HepG2 (cell line): ENCODE measurements around the gene BBS4. TPM values are rescaled to one million over a fixed set of nuclear protein-coding genes. Genes with fewer than 3 reads are reported as not detected.
A peak's percentile ranks its signal among the peaks of the same experiment; 100 is the strongest.
"Not testable (repeated sequence)": the region's sequence is repeated elsewhere in the genome, so short reads cannot be mapped to it uniquely, and the experiment has no call there.

Experiments
- ATAC-seq: fragments of 200-7000 bp; cut with Tn5 transposase; 3 replicates; pipeline ENCODE4 v1.9.1; 2020; ENCODE audit warnings: mild to moderate bottlenecking, moderate library complexity
- BruUV-seq: library from RNA; stranded (reverse); fragments of 400-500 nt; replicated peaks from 2 replicates; lab custom pipeline; 2021; lab: Mats Ljungman, UMichigan
- CTCF ChIA-PET: fragments of 300-600 bp; formaldehyde crosslinking; extraction: SDS; loops from one replicate; lab custom pipeline; 2021; ENCODE audit warnings: low total read pairs, inconsistent platforms, low intra/inter-chr PET ratio; lab: Yijun Ruan, JAX
- POLR2A ChIA-PET: fragments of 350-600 bp; sonication (Branson Sonifier 250); formaldehyde crosslinking; loops from one replicate; lab custom pipeline; 2020; ENCODE audit warnings: antibody characterized with exemption, inconsistent platforms; lab: Yijun Ruan, JAX
- DNase-seq: peaks from one replicate; pipeline ENCODE4 v3.0.0-alpha.2; 2015; ENCODE audit warnings: low spot score
- FAIRE-seq: peaks from 3 replicates; lab custom pipeline; 2011; peaks lifted over from hg19 to GRCh38; lab: Jason Lieb, UNC
- H2AFZ ChIP-seq: one replicate; pipeline ENCODE4 v1.6.1; 2011; ENCODE audit warnings: low read length, inconsistent platforms
- H3K27ac ChIP-seq: fragments of 300-600 bp; 3 replicates; pipeline ENCODE4 v1.8.0; 2011; ENCODE audit warnings: mixed run types, mild to moderate bottlenecking, mixed read lengths, low read length, inconsistent platforms; ENCODE audit not compliant: insufficient read depth; ENCODE audit errors: extremely low read length
- H3K27me3 ChIP-seq, 2 experiments: fragments of 200-600 bp in 1 of 2; 2 replicates in 1 of 2; 3 replicates in 1 of 2; pipeline versions ENCODE4 v1.6.0 to v1.8.0; 2011; ENCODE audit warnings: low read length in 2 of 2, mild to moderate bottlenecking in 2 of 2, moderate library complexity in 2 of 2, inconsistent platforms in 1 of 2; ENCODE audit not compliant: insufficient read depth in 2 of 2, control insufficient read depth in 1 of 2
- H3K36me3 ChIP-seq, 2 experiments: fragments of 200-600 bp in 1 of 2; replicated peaks in 1 of 2; 2 replicates in 1 of 2; 3 replicates in 1 of 2; pipeline versions ENCODE4 v1.5.1 to v1.8.0; 2011; ENCODE audit warnings: low read length in 2 of 2, inconsistent platforms in 1 of 2; ENCODE audit not compliant: insufficient read depth in 2 of 2, control insufficient read depth in 1 of 2
- H3K4me1 ChIP-seq: 2 replicates; pipeline ENCODE4 v1.5.1; 2012; ENCODE audit warnings: low read length, inconsistent platforms; ENCODE audit not compliant: insufficient read depth
- H3K4me2 ChIP-seq: 2 replicates; pipeline ENCODE4 v1.6.0; 2011; ENCODE audit warnings: low read depth, low read length, inconsistent platforms
- H3K4me3 ChIP-seq, 3 experiments: fragments of 200-600 bp in 1 of 3; sonication (generic), shearing (Covaris generic) in 1 of 3; replicated peaks in 1 of 3; 2 replicates each; pipeline ENCODE4 v1.5.1; 2011 to 2016; ENCODE audit warnings: low read length in 3 of 3, inconsistent platforms in 2 of 3, low read depth in 2 of 3, mild to moderate bottlenecking in 2 of 3, control low read depth in 1 of 3, mixed read lengths in 1 of 3; ENCODE audit not compliant: insufficient read depth in 1 of 3
- H3K79me2 ChIP-seq: one replicate; pipeline ENCODE4 v1.6.1; 2011; ENCODE audit warnings: low read length, inconsistent platforms; ENCODE audit not compliant: insufficient read depth
- H3K9ac ChIP-seq: 2 replicates; pipeline ENCODE4 v1.6.0; 2011; ENCODE audit warnings: mild to moderate bottlenecking, low read depth, low read length, inconsistent platforms; ENCODE audit not compliant: insufficient read depth
- H3K9me3 ChIP-seq: 2 replicates; pipeline ENCODE4 v1.5.1; 2012; ENCODE audit warnings: mild to moderate bottlenecking, low read length
- H4K20me1 ChIP-seq: 2 replicates; pipeline ENCODE4 v1.6.0; 2011; ENCODE audit warnings: inconsistent platforms, mild to moderate bottlenecking, low read length, moderate library complexity; ENCODE audit not compliant: insufficient read depth
- AGO1 ChIP-seq: fragments of 200-400 bp; formaldehyde crosslinking; IDR thresholded peaks from 2 replicates; pipeline ENCODE4 v1.6.1; 2017; ENCODE audit warnings: mild to moderate bottlenecking, low read depth, low read length, moderate library complexity; ENCODE audit not compliant: poor library complexity, severe bottlenecking
- CHD2 ChIP-seq: IDR thresholded peaks from 2 replicates; pipeline ENCODE4 v1.6.1; 2011; ENCODE audit warnings: low read depth, low read length, improper control_type of control experiment
- FOXA1 ChIP-seq, 2 experiments: fragments of 450-650 bp in 1 of 2; sonication (generic) in 1 of 2; formaldehyde crosslinking in 1 of 2; IDR thresholded peaks; 2 replicates each; pipeline versions ENCODE4 v1.4.0 to v1.6.1; 2016 to 2020; ENCODE audit warnings: missing genetic modification reagents in 1 of 2
- FOXP1 ChIP-seq, 2 experiments: fragments of 450-650 bp in 1 of 2; IDR thresholded peaks; 2 replicates each; pipeline ENCODE4 v1.6.1; 2017 to 2018; ENCODE audit warnings: antibody characterized with exemption in 1 of 2
- GABPA ChIP-seq, 2 experiments: IDR thresholded peaks; 2 replicates each; pipeline ENCODE4 v1.6.1; 2011 to 2016; ENCODE audit warnings: low read depth in 2 of 2, low read length in 1 of 2, missing biosample characterization in 1 of 2, missing genetic modification characterization in 1 of 2
- GLI4 ChIP-seq: sonication (generic); formaldehyde crosslinking; IDR thresholded peaks from 2 replicates; pipeline ENCODE4 v1.5.1; 2020; ENCODE audit warnings: missing genetic modification reagents, mild to moderate bottlenecking, moderate library complexity, borderline replicate concordance
- HNRNPK ChIP-seq: fragments of 200-400 bp; formaldehyde crosslinking; IDR thresholded peaks from 2 replicates; pipeline ENCODE4 v1.6.1; 2018; ENCODE audit warnings: low read length, low read depth, moderate library complexity, mild to moderate bottlenecking; ENCODE audit not compliant: poor library complexity, severe bottlenecking
- MBNL3 ChIP-seq: fragments of 250-450 bp; sonication (Bioruptor Pico); conservative IDR thresholded peaks from 2 replicates; pipeline ENCODE4 v1.8.0; 2022; ENCODE audit warnings: mild to moderate bottlenecking, inconsistent platforms
- MIXL1 ChIP-seq: IDR thresholded peaks from 2 replicates; pipeline ENCODE4 v1.6.1; 2016
- RBFOX2 ChIP-seq: fragments of 200-400 bp; formaldehyde crosslinking; IDR thresholded peaks from 2 replicates; pipeline ENCODE4 v1.6.1; 2017; ENCODE audit warnings: low read depth, mild to moderate bottlenecking, low read length
- SAFB2 ChIP-seq: sonication (generic); formaldehyde crosslinking; IDR thresholded peaks from 2 replicates; pipeline ENCODE4 v1.5.1; 2020; ENCODE audit warnings: missing genetic modification reagents, low read depth, mild to moderate bottlenecking, borderline replicate concordance
- SRF ChIP-seq: IDR thresholded peaks from 2 replicates; pipeline ENCODE4 v1.6.1; 2011; ENCODE audit warnings: mild to moderate bottlenecking, low read depth, low read length, moderate library complexity
- ZNF430 ChIP-seq: sonication (generic); formaldehyde crosslinking; IDR thresholded peaks from 2 replicates; pipeline ENCODE4 v1.9.0; 2021; ENCODE audit warnings: mild to moderate bottlenecking, missing genetic modification reagents
- ZNF432 ChIP-seq: sonication (generic); formaldehyde crosslinking; IDR thresholded peaks from 2 replicates; pipeline ENCODE4 v1.5.0; 2020; ENCODE audit warnings: missing genetic modification reagents, mild to moderate bottlenecking, borderline replicate concordance
- ZNF44 ChIP-seq: sonication (generic); formaldehyde crosslinking; IDR thresholded peaks from 2 replicates; pipeline ENCODE4 v1.5.1; 2020; ENCODE audit warnings: mild to moderate bottlenecking, missing genetic modification reagents
- ZNF7 ChIP-seq: IDR thresholded peaks from 2 replicates; pipeline ENCODE4 v1.6.1; 2016; ENCODE audit warnings: missing biosample characterization, missing genetic modification reagents
- ZNF775 ChIP-seq: sonication (generic); formaldehyde crosslinking; IDR thresholded peaks from 2 replicates; pipeline ENCODE4 v1.4.0; 2020; ENCODE audit warnings: missing genetic modification reagents, mild to moderate bottlenecking, moderate library complexity, borderline replicate concordance
- WGBS: methylation state at CpG from one replicate; pipeline ENCODE4 v1.1.6; 2017; ENCODE audit warnings: low lambda C conversion rate; 5-methylcytosine and 5-hydroxymethylcytosine counted together
- in situ Hi-C: cut with HindIII; loops from 2 replicates; pipeline ENCODE4 v1.10.0; 2017; ENCODE audit warnings: low pct_unique_long_range_greater_than_20kb; ENCODE audit not compliant: extremely low pct_ligation_motif_present
- intact Hi-C: fragments of 100-400 bp; cut with micrococcal nuclease; formaldehyde crosslinking; loops from one replicate; pipeline ENCODE4 v1.10.0; 2022; ENCODE audit not compliant: unreplicated experiment
- polyA plus RNA-seq, 8 experiments: library from polyadenylated mRNA; depleted of rRNA in 3 of 8; stranded (reverse) in 7 of 8; unstranded in 1 of 8; fragments of >200 nt; fragmentation: Illumina TruSeq in 4 of 8; extraction: Trizol in 4 of 8; gene quantifications; 2 replicates each; pipeline versions ENCODE4 v1.2.1 to v1.2.3, GENCODE V29; 2011 to 2016; ENCODE audit warnings: low read depth in 4 of 8, missing spikeins in 1 of 8, mixed read lengths in 1 of 8; ENCODE audit not compliant: insufficient read depth in 1 of 8
- total RNA-seq, 5 experiments: library from RNA; depleted of rRNA; stranded (reverse); fragments of >200 nt; fragmentation: Illumina TruSeq; extraction: Trizol; gene quantifications; 2 replicates each; pipeline ENCODE4 v1.2.3, GENCODE V29; 2016; ENCODE audit warnings: low read depth in 1 of 5
- TF ChIP-seq, protein P1 (sequence below): sonication (generic); formaldehyde crosslinking; IDR thresholded peaks from 2 replicates; pipeline ENCODE4 v1.5.0; 2020; ENCODE audit warnings: missing genetic modification reagents

Gene BBS4
- total and polyA plus RNA-seq, 2 of the 13 experiments (the other 11 are each of a cell fraction or from before 2014, with no cell fraction given) = 16.0 to 21.3 TPM

- H2AFZ ChIP-seq, H3K4me3 ChIP-seq, FAIRE-seq, H3K27ac ChIP-seq, H3K27me3 ChIP-seq, CTCF ChIA-PET, ATAC-seq, H4K20me1 ChIP-seq, H3K4me2 ChIP-seq, in situ Hi-C loops, H3K36me3 ChIP-seq, H3K9me3 ChIP-seq, BruUV-seq, POLR2A ChIA-PET, H3K9ac ChIP-seq, H3K79me2 ChIP-seq, intact Hi-C loops, DNase-seq: not testable (repeated sequence)
- TF ChIP-seq HNRNPK = peak; percentile 72
- H3K4me1 ChIP-seq = peaks cover 19% of the 10 kb centered on the region
- WGBS = 97% methylated on average over 6 of the region's 6 CpGs
Observed at GRCh38 chr15:72725851-72726250, 39.8 kb downstream of the BBS4 start.

- intact Hi-C loops = no loop called here
- POLR2A ChIA-PET = no interaction called here
- TF ChIP-seq FOXA1 (IDR thresholded peaks at IDR 0.05) = no peak
- peak; percentile 58 for TF ChIP-seq FOXA1 (CRISPR knock-in tag; IDR thresholded peaks at IDR 0.05)
- TF ChIP-seq GLI4 = no peak
- TF ChIP-seq CHD2 = no peak
- TF ChIP-seq SAFB2 (CRISPR knock-in tag) = no peak
- peak; percentile 66; the same call in 1 of the 2 replicates for TF ChIP-seq ZNF7 (CRISPR knock-in tag)
- TF ChIP-seq, protein P1, sequence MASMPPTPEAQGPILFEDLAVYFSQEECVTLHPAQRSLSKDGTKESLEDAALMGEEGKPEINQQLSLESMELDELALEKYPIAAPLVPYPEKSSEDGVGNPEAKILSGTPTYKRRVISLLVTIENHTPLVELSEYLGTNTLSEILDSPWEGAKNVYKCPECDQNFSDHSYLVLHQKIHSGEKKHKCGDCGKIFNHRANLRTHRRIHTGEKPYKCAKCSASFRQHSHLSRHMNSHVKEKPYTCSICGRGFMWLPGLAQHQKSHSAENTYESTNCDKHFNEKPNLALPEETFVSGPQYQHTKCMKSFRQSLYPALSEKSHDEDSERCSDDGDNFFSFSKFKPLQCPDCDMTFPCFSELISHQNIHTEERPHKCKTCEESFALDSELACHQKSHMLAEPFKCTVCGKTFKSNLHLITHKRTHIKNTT (CRISPR knock-in tag) = no peak
- TF ChIP-seq ZNF430 (CRISPR knock-in tag) = no peak
- no peak for TF ChIP-seq SRF
- no peak for TF ChIP-seq ZNF432 (CRISPR knock-in tag)
- no peak for TF ChIP-seq RBFOX2
- TF ChIP-seq ZNF44 (CRISPR knock-in tag) = no peak
- no peak for TF ChIP-seq AGO1
- TF ChIP-seq MBNL3 (CRISPR knock-in tag) = no peak
- no peak for TF ChIP-seq MIXL1 (CRISPR knock-in tag)
- TF ChIP-seq GABPA (IDR thresholded peaks at IDR 0.05; ENCODE audit: low read depth, low read length) = no peak
- no peak for TF ChIP-seq GABPA (CRISPR knock-in tag; IDR thresholded peaks at IDR 0.05; ENCODE audit: low read depth)
- TF ChIP-seq FOXP1 (IDR thresholded peaks at IDR 0.05) = peak; percentile 23; the same call in 1 of the 2 replicates
- peak; percentile 41 for TF ChIP-seq FOXP1 (CRISPR knock-in tag; IDR thresholded peaks at IDR 0.05)
- TF ChIP-seq ZNF775 (CRISPR knock-in tag) = no peak
Observed at GRCh38 chr15:72727154-72727553, 41.1 kb downstream of the BBS4 start.

More at GRCh38 chr15:72727154-72727553, 41.1 kb downstream of the BBS4 start:
- Histone ChIP-seq H3K36me3 (peaks cover 2 to 10% of the 10 kb centered on the region in 2 experiments; a peak in 4 of 5 replicates), H3K4me3 (no peak overlapping the region), H3K27me3 (no peaks in the 10 kb centered on the region), H4K20me1 (no peaks in the 10 kb centered on the region), H3K9ac (no peak overlapping the region), H3K9me3 (no peaks in the 10 kb centered on the region), H3K4me1 (peaks cover 19% of the 10 kb centered on the region), H3K4me2 (no peak overlapping the region), H3K27ac (peak overlapping the region; percentile 47), H3K79me2 (no peaks in the 10 kb centered on the region), H2AFZ (no peak overlapping the region)
- in situ Hi-C loops = no loop called here
- peak; percentile 83 for ATAC-seq
- CTCF ChIA-PET = no interaction called here
- peak; percentile 57 for DNase-seq
- peak; percentile 60 for FAIRE-seq
- BruUV-seq = no TSS peak
